HepG2 (cell line): Measurements from ENCODE around the gene MS4A6E. TPM values are rescaled to one million over a fixed set of nuclear protein-coding genes. Genes with fewer than 3 reads are reported as not detected.

Source experiments
- ATAC-seq: fragments of 200-7000 bp; cut with Tn5 transposase; 3 replicates; pipeline ENCODE4 v1.9.1; 2020; ENCODE audit warnings: mild to moderate bottlenecking, moderate library complexity
- BruUV-seq: library from RNA; stranded (reverse); fragments of 400-500 nt; replicated peaks from 2 replicates; lab custom pipeline; 2021; lab: Mats Ljungman, UMichigan
- CTCF ChIA-PET: fragments of 300-600 bp; formaldehyde crosslinking; extraction: SDS; loops from one replicate; lab custom pipeline; 2021; ENCODE audit warnings: low total read pairs, inconsistent platforms, low intra/inter-chr PET ratio; lab: Yijun Ruan, JAX
- POLR2A ChIA-PET: fragments of 350-600 bp; sonication (Branson Sonifier 250); formaldehyde crosslinking; loops from one replicate; lab custom pipeline; 2020; ENCODE audit warnings: antibody characterized with exemption, inconsistent platforms; lab: Yijun Ruan, JAX
- DNase-seq: peaks from one replicate; pipeline ENCODE4 v3.0.0-alpha.2; 2015; ENCODE audit warnings: low spot score
- FAIRE-seq: peaks from 3 replicates; lab custom pipeline; 2011; peaks lifted over from hg19 to GRCh38; lab: Jason Lieb, UNC
- H2AFZ ChIP-seq: one replicate; pipeline ENCODE4 v1.6.1; 2011; ENCODE audit warnings: low read length, inconsistent platforms
- H3K27ac ChIP-seq: fragments of 300-600 bp; 3 replicates; pipeline ENCODE4 v1.8.0; 2011; ENCODE audit warnings: mixed run types, mild to moderate bottlenecking, mixed read lengths, low read length, inconsistent platforms; ENCODE audit not compliant: insufficient read depth; ENCODE audit errors: extremely low read length
- H3K27me3 ChIP-seq, 2 experiments: fragments of 200-600 bp in 1 of 2; 2 replicates in 1 of 2; 3 replicates in 1 of 2; pipeline versions ENCODE4 v1.6.0 to v1.8.0; 2011; ENCODE audit warnings: low read length in 2 of 2, mild to moderate bottlenecking in 2 of 2, moderate library complexity in 2 of 2, inconsistent platforms in 1 of 2; ENCODE audit not compliant: insufficient read depth in 2 of 2, control insufficient read depth in 1 of 2
- H3K36me3 ChIP-seq, 2 experiments: fragments of 200-600 bp in 1 of 2; replicated peaks in 1 of 2; 2 replicates in 1 of 2; 3 replicates in 1 of 2; pipeline versions ENCODE4 v1.5.1 to v1.8.0; 2011; ENCODE audit warnings: low read length in 2 of 2, inconsistent platforms in 1 of 2; ENCODE audit not compliant: insufficient read depth in 2 of 2, control insufficient read depth in 1 of 2
- H3K4me1 ChIP-seq: 2 replicates; pipeline ENCODE4 v1.5.1; 2012; ENCODE audit warnings: low read length, inconsistent platforms; ENCODE audit not compliant: insufficient read depth
- H3K4me2 ChIP-seq: 2 replicates; pipeline ENCODE4 v1.6.0; 2011; ENCODE audit warnings: low read depth, low read length, inconsistent platforms
- H3K4me3 ChIP-seq, 3 experiments: fragments of 200-600 bp in 1 of 3; sonication (generic), shearing (Covaris generic) in 1 of 3; replicated peaks in 1 of 3; 2 replicates each; pipeline ENCODE4 v1.5.1; 2011 to 2016; ENCODE audit warnings: low read length in 3 of 3, inconsistent platforms in 2 of 3, low read depth in 2 of 3, mild to moderate bottlenecking in 2 of 3, control low read depth in 1 of 3, mixed read lengths in 1 of 3; ENCODE audit not compliant: insufficient read depth in 1 of 3
- H3K79me2 ChIP-seq: one replicate; pipeline ENCODE4 v1.6.1; 2011; ENCODE audit warnings: low read length, inconsistent platforms; ENCODE audit not compliant: insufficient read depth
- H3K9ac ChIP-seq: 2 replicates; pipeline ENCODE4 v1.6.0; 2011; ENCODE audit warnings: mild to moderate bottlenecking, low read depth, low read length, inconsistent platforms; ENCODE audit not compliant: insufficient read depth
- H3K9me3 ChIP-seq: 2 replicates; pipeline ENCODE4 v1.5.1; 2012; ENCODE audit warnings: mild to moderate bottlenecking, low read length
- H4K20me1 ChIP-seq: 2 replicates; pipeline ENCODE4 v1.6.0; 2011; ENCODE audit warnings: inconsistent platforms, mild to moderate bottlenecking, low read length, moderate library complexity; ENCODE audit not compliant: insufficient read depth
- CC2D1A ChIP-seq: sonication (generic); formaldehyde crosslinking; IDR thresholded peaks from 2 replicates; pipeline ENCODE4 v1.8.1; 2023; ENCODE audit warnings: mild to moderate bottlenecking, missing genetic modification reagents
- GABPB1 ChIP-seq: IDR thresholded peaks from 2 replicates; pipeline ENCODE4 v1.6.1; 2016; ENCODE audit warnings: mild to moderate bottlenecking, missing genetic modification reagents, moderate library complexity, missing compliant biosample characterization
- HDAC2 ChIP-seq: sonication (generic); formaldehyde crosslinking; IDR thresholded peaks from 2 replicates; pipeline ENCODE4 v1.4.0; 2020; ENCODE audit warnings: missing genetic modification reagents
- HNRNPLL ChIP-seq: fragments of 200-400 bp; formaldehyde crosslinking; IDR thresholded peaks from 2 replicates; pipeline ENCODE4 v1.6.1; 2017; ENCODE audit warnings: mild to moderate bottlenecking, low read depth, low read length; ENCODE audit not compliant: poor library complexity, severe bottlenecking
- MTF2 ChIP-seq: sonication (generic); formaldehyde crosslinking; IDR thresholded peaks from 2 replicates; pipeline ENCODE4 v1.5.0; 2020; ENCODE audit warnings: missing genetic modification reagents, borderline replicate concordance
- PRPF4 ChIP-seq: fragments of 200-400 bp; formaldehyde crosslinking; IDR thresholded peaks from 2 replicates; pipeline ENCODE4 v1.6.1; 2016; ENCODE audit warnings: low read length, low read depth; ENCODE audit not compliant: poor library complexity, severe bottlenecking
- RBM22 ChIP-seq: fragments of 200-400 bp; formaldehyde crosslinking; optimal IDR thresholded peaks from 2 replicates; pipeline ENCODE3; 2017; ENCODE audit warnings: mild to moderate bottlenecking, low read length, moderate library complexity
- REPIN1 ChIP-seq: sonication (generic); formaldehyde crosslinking; IDR thresholded peaks from 2 replicates; pipeline ENCODE4 v1.8.0; 2022; ENCODE audit warnings: missing genetic modification reagents, low read depth, mild to moderate bottlenecking, borderline replicate concordance
- YY1 ChIP-seq: IDR thresholded peaks from 2 replicates; pipeline ENCODE4 v1.6.1; 2011; ENCODE audit warnings: low read length, low read depth, moderate library complexity, mild to moderate bottlenecking; ENCODE audit not compliant: insufficient read depth, insufficient replicate concordance
- ZNF441 ChIP-seq: sonication (generic); formaldehyde crosslinking; IDR thresholded peaks from 2 replicates; pipeline ENCODE4 v1.7.0; 2021; ENCODE audit warnings: missing genetic modification reagents, borderline replicate concordance
- ZNF556 ChIP-seq: sonication (generic); formaldehyde crosslinking; IDR thresholded peaks from 2 replicates; pipeline ENCODE4 v1.4.0; 2020; ENCODE audit warnings: mild to moderate bottlenecking, missing genetic modification reagents, borderline replicate concordance
- ZNF629 ChIP-seq: sonication (generic); formaldehyde crosslinking; conservative IDR thresholded peaks from 2 replicates; pipeline ENCODE4 v1.5.0; 2020; ENCODE audit warnings: missing genetic modification reagents
- ZNF709 ChIP-seq: sonication (generic); formaldehyde crosslinking; IDR thresholded peaks from 2 replicates; pipeline ENCODE4 v1.5.0; 2020; ENCODE audit warnings: mild to moderate bottlenecking, missing genetic modification reagents
- ZNF891 ChIP-seq: sonication (generic); formaldehyde crosslinking; IDR thresholded peaks from 2 replicates; pipeline ENCODE4 v1.5.0; 2020; ENCODE audit warnings: mild to moderate bottlenecking, missing genetic modification reagents
- WGBS: methylation state at CpG from one replicate; pipeline ENCODE4 v1.1.6; 2017; ENCODE audit warnings: low lambda C conversion rate; 5-methylcytosine and 5-hydroxymethylcytosine counted together
- in situ Hi-C: cut with HindIII; loops from 2 replicates; pipeline ENCODE4 v1.10.0; 2017; ENCODE audit warnings: low pct_unique_long_range_greater_than_20kb; ENCODE audit not compliant: extremely low pct_ligation_motif_present
- intact Hi-C: fragments of 100-400 bp; cut with micrococcal nuclease; formaldehyde crosslinking; loops from one replicate; pipeline ENCODE4 v1.10.0; 2022; ENCODE audit not compliant: unreplicated experiment
- polyA plus RNA-seq, 8 experiments: library from polyadenylated mRNA; depleted of rRNA in 3 of 8; stranded (reverse) in 7 of 8; unstranded in 1 of 8; fragments of >200 nt; fragmentation: Illumina TruSeq in 4 of 8; extraction: Trizol in 4 of 8; gene quantifications; 2 replicates each; pipeline versions ENCODE4 v1.2.1 to v1.2.3, GENCODE V29; 2011 to 2016; ENCODE audit warnings: low read depth in 4 of 8, missing spikeins in 1 of 8, mixed read lengths in 1 of 8; ENCODE audit not compliant: insufficient read depth in 1 of 8
- total RNA-seq, 5 experiments: library from RNA; depleted of rRNA; stranded (reverse); fragments of >200 nt; fragmentation: Illumina TruSeq; extraction: Trizol; gene quantifications; 2 replicates each; pipeline ENCODE4 v1.2.3, GENCODE V29; 2016; ENCODE audit warnings: low read depth in 1 of 5
- TF ChIP-seq, protein P1 (sequence below): sonication (generic); formaldehyde crosslinking; conservative IDR thresholded peaks from 2 replicates; pipeline ENCODE4 v1.8.0; 2022; ENCODE audit warnings: mild to moderate bottlenecking, moderate library complexity, missing genetic modification reagents

Gene MS4A6E
- total and polyA plus RNA-seq, 2 of the 13 experiments (the other 11 are each of a cell fraction or from before 2014, with no cell fraction given) = not detected

DNA sequence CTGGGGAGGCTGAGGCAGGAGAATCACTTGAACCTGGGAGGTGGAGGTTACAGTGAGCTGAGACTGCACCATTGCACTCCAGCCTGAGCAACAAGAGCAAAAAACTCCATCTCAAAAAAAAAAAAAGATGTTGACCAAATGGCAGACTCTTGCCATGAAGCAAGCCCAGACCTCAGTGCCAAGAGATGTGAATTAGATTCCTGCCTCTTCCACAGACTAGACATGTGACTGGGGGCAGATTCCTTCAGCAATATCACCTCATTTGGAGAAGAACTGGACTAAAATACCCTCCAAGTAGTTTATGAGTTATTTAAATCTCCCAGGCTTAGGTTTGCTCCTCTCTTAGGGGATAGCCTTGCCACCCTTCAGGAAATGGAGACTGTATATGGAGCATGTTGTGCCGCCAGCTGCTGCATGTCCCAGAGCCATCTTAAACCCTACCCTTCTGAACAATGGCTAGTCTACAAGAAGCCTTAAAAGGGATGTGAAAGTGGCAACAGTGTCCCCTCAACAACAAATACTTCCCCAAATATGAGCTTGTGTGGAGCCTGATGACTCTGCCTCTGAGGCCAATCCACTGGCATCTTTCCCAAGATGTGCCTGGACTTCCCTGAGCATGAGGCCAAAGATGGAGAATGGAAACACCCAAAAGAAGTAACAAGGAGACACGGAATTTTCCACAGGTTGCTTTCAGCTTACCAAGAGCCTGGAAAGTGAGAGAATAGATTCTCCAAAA lies 50.5 kb downstream of the MS4A6E start:
- Histone ChIP-seq H3K27ac (no peak overlapping the region), H3K4me1 (no peaks in the 10 kb centered on the region), H3K27me3 (peaks cover 0 to 10% of the 10 kb centered on the region in 2 experiments; a peak in 1 of 5 replicates), H3K9ac (no peak overlapping the region), H3K4me2 (no peak overlapping the region), H2AFZ (no peak overlapping the region), H3K79me2 (no peaks in the 10 kb centered on the region), H4K20me1 (no peaks in the 10 kb centered on the region), H3K9me3 (no peaks in the 10 kb centered on the region), H3K4me3 (no peak overlapping the region), H3K36me3 (no peaks in the 10 kb centered on the region)
- ChIA-PET CTCF (no interaction called here), POLR2A (no interaction called here)
- TF ChIP-seq ZNF891 (no peak), ZNF629 (CRISPR knock-in tag) (no peak), YY1 (no peak), HDAC2 (CRISPR knock-in tag) (no peak), MTF2 (CRISPR knock-in tag) (no peak), RBM22 (no peak), REPIN1 (CRISPR knock-in tag) (no peak), ZNF441 (no peak), HNRNPLL (no peak)
- no TSS peak for BruUV-seq
- no peak for FAIRE-seq
- no peak for ATAC-seq
- in situ Hi-C loops = no loop called here
- no peak for DNase-seq
- 7% methylated on average over 2 of the region's 2 CpGs for WGBS
- intact Hi-C loops = no loop called here

DNA sequence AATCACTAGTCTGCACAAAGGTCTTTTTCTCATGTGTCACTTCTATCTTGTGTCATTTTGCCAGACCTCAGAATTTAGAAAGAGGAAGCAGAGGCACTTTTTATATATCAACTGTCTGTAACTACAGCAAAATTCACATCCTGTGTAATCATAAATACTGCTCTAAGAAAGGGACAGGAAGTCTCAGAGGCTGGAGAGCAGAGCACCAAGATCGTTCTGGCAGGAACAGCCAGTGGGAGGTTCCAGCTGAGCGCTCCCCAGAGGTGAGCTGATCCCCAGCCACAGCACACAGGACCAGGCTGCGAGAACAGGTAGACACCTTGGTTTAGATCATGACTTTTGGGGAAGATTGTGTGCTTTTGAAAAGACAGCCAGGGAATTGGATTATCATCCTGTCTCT lies 51.3 kb downstream of the MS4A6E start, which contains the start of gene MS4A7:
Gene MS4A7, plus strand, starts transcription at position 179 of the 400 bp plus-strand sequence. CDS start 4,610 bp downstream, outside the sequence.
- TF ChIP-seq GABPB1 (no peak), ZNF709 (CRISPR knock-in tag) (no peak), PRPF4 (no peak), ZNF556 (CRISPR knock-in tag) (no peak), CC2D1A (CRISPR knock-in tag) (no peak)
- TF ChIP-seq, protein P1, sequence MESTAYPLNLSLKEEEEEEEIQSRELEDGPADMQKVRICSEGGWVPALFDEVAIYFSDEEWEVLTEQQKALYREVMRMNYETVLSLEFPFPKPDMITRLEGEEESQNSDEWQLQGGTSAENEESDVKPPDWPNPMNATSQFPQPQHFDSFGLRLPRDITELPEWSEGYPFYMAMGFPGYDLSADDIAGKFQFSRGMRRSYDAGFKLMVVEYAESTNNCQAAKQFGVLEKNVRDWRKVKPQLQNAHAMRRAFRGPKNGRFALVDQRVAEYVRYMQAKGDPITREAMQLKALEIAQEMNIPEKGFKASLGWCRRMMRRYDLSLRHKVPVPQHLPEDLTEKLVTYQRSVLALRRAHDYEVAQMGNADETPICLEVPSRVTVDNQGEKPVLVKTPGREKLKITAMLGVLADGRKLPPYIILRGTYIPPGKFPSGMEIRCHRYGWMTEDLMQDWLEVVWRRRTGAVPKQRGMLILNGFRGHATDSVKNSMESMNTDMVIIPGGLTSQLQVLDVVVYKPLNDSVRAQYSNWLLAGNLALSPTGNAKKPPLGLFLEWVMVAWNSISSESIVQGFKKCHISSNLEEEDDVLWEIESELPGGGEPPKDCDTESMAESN (CRISPR knock-in tag) = no peak
- H3K79me2 ChIP-seq = no peaks in the 10 kb centered on the region
- H3K9me3 ChIP-seq = no peaks in the 10 kb centered on the region
- H3K9ac ChIP-seq = no peak within 1 kb of the TSS
- H3K4me1 ChIP-seq = no peaks in the 10 kb centered on the region
- H3K4me2 ChIP-seq = no peak within 1 kb of the TSS
- intact Hi-C loops = no loop called here
- H3K27ac ChIP-seq = no peak within 1 kb of the TSS
- H3K4me3 ChIP-seq = no peak within 1 kb of the TSS
- FAIRE-seq (no peak), DNase-seq (no peak), ATAC-seq (no peak)
- no peaks in the 10 kb centered on the region for H3K36me3 ChIP-seq
- POLR2A ChIA-PET = no interaction called here
- in situ Hi-C loops = no loop called here
- H2AFZ ChIP-seq = no peak within 1 kb of the TSS
- BruUV-seq = no TSS peak
- H3K27me3 ChIP-seq = peaks cover 0 to 10% of the 10 kb centered on the region in 2 experiments; a peak in 1 of 5 replicates
- no peaks in the 10 kb centered on the region for H4K20me1 ChIP-seq
- 0% methylated on average over 3 of the region's 3 CpGs for whole genome bisulfite sequencing
- CTCF ChIA-PET = no interaction called here
